HL-60/S4 treated with phorbol 12-myristate 13-acetate at 8.2 ng/mL for 4 days and 3 days (cell line): ENCODE data around the gene NAT10.
"Not testable (repeated sequence)": the region's sequence is repeated elsewhere in the genome, so short reads cannot be mapped to it uniquely, and the experiment has no call there.

Experiments
- in situ Hi-C: fragments of 300-500 bp; cut with MboI; formaldehyde crosslinking; loops from 2 replicates; pipeline ENCODE4 v1.15.0; 2022; ENCODE audit warnings: low sequenced_read_pairs

NAT10 gene

DNA sequence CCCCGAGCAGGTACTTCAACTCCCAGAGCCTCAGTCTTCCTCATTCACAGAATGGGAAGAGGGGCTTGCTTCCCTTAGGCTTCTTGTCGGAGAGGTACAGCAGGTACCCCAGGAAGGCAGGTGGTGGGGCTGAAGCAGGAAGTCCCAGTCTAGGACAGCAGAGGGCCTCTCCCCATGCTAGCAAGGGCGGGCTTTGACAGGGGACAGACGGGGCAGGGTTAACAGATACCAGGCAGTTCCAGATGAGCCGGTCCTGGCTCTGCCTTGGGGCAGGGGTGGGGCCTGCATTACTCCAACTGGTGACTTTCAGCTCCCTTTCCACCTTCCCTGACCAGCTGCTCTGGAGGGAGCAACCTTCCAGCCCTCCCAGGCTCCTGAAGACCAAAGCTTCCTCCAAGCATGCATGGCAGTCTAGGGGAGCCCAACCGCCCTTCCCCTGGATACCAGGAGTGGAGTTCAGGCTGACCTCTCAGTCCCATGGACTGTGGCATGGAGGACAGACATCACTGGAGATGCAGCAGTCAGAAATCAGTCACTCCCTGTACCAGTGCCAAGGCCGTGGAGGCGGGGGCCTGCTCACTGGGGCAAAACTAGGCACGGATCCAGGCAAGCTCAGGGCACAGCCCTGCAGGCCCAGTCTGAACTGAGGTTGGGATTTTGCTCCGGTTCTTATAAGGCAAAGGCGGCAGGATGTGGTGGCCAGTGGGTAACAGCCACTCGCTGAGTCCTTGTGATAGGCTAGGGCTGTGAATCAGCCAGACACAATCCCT is 60.5 kb downstream of the NAT10 start:
- in situ Hi-C loops, result loop anchor here (25.0 kb wide), 1 partner anchor 321 kb away; no protein-coding TSS in a partner anchor

- in situ Hi-C loops, result loop anchor here (25.0 kb wide), 1 partner anchor 320 kb away; no protein-coding TSS in a partner anchor
Measured at GRCh38 chr11:34166806-34167740, 61.6 kb downstream of the NAT10 start.

DNA sequence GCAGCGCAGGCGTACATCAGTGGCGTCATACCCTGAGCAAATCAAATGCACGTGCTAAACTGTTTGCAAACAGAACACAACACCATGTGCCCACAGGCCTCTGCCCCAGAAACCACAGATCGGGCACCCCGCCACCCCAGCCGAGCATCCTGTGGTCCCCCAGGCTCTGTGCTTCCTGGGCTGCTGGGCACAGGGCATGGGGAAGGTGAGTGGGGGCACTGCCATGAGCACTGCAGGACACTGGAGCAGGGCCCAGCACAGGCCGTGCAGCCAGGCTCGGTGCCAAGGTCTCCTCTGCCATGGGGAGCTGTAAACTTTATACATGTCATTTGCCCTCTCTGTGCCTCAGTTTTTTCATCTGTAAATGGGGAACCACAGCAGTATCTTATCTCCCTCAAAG is 62.5 kb downstream of the NAT10 start:
- in situ Hi-C loops, result loop anchor here (25.0 kb wide), 1 partner anchor 319 kb away; no protein-coding TSS in a partner anchor

DNA sequence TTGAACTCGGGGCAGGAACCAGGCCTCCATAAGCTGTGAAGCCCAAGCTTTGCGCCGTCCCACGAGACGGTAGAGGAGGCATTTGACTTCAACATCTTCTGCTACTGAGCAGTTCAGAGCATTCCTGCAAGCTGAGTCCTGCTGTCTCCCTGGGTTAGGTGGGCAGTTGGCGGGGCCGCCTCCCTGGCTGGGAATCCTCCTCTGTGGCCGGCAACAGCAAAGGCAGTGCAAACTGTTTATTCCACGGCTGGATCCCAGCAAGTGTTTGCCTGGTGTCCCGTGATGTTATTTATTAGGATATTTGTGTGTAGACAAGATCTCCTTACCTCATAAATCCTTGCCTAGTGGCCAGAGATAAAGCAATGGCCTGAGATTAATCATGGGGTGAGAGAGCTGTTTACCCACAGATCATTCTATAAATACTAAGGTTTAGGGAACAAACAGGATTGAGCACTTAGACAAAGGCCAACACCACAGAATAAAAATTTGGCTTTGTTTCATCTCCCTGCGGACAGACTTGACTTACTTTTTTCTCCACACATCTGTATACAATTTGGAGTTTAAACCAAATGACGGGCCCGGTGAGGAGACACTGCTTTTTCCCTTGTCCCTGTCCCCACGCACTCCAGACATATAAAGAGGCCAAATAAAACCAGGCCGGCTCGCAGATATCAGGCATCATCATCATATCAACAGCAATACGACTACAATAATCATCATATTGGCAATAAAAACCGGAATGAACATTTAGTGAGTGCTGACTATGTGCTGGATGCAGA is 63.4 kb downstream of the NAT10 start:
- in situ Hi-C loops, result loop anchor here (25.0 kb wide), 1 partner anchor 318 kb away; no protein-coding TSS in a partner anchor

DNA sequence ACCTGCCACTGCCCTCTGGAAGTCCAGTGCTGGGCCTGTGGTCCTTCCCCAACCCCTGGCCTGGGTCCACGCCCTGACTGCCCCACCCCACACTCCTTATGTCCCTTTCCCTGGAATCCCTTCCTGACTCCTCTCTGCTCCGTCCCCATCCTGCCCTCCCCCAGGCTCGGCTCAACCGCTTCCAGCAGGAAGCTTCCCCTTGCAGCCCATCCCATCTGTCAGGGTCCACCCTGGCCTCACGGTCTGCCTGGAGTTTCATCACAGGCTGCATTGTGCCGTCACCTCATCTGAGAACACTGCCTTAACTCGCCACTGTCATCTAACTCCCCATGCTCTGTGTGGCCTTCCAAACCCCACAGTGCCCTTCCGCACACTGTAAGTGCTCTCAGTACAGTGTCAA is 64.3 kb downstream of the NAT10 start:
- in situ Hi-C loops, result loop anchor here (10.0 to 25.0 kb wide), 2 partner anchors 195 to 318 kb away; no protein-coding TSS in a partner anchor

DNA sequence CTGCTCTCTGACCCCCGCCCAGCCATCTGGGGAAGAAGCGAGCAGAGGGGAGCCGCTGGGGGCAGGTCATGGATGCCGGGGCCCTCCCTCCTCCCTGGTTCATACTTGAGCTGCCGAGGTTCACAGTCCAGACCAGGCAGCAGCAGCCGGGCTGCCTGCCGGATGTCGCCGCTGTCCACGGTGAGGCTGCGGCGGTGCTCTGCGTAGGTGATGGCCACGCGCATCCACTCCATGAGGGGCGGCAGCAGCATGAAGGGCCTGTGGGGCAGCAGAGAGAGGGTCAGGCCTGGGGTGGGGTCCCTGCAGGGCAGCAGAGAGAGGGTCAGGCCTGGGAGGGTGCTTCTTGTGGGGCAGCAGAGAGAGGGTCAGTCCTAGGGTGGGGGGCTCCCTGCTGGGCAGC is 67.6 kb downstream of the NAT10 start:
- in situ Hi-C loops, result loop anchor here (10.0 to 25.0 kb wide), 2 partner anchors 192 to 314 kb away; no protein-coding TSS in a partner anchor

- in situ Hi-C loops, result loop anchor here (10.0 to 25.0 kb wide), 2 partner anchors 190 to 313 kb away; no protein-coding TSS in a partner anchor
Measured at GRCh38 chr11:34174412-34175041, 69.1 kb downstream of the NAT10 start.

- in situ Hi-C loops, result loop anchor here (10.0 kb wide), 1 partner anchor 189 kb away; no protein-coding TSS in a partner anchor
Measured at GRCh38 chr11:34175284-34176019, 70.0 kb downstream of the NAT10 start.

DNA sequence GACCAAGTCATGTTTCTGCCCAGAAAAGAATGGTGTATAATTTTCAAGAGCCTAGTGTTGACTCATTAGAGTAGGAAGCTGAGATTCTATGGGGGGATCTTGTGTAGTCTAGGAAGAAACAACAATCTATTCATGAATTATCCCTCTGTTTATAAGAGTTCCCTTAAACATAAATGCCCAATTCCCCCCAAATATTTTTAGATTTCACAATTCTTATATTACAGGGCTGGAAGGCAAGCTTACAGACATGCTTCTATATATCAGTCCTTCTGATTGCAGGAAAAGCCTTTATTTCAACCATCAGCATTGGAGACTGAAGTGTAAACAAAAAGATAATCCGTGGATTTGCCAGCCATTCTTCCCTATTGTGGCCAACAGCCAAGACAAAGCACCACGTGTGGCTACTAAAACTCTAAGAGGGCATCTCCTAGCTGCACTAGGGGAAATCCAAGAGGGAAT is 71.4 kb downstream of the NAT10 start:
- in situ Hi-C loops, result loop anchor here (10.0 kb wide), 1 partner anchor 188 kb away; no protein-coding TSS in a partner anchor

DNA sequence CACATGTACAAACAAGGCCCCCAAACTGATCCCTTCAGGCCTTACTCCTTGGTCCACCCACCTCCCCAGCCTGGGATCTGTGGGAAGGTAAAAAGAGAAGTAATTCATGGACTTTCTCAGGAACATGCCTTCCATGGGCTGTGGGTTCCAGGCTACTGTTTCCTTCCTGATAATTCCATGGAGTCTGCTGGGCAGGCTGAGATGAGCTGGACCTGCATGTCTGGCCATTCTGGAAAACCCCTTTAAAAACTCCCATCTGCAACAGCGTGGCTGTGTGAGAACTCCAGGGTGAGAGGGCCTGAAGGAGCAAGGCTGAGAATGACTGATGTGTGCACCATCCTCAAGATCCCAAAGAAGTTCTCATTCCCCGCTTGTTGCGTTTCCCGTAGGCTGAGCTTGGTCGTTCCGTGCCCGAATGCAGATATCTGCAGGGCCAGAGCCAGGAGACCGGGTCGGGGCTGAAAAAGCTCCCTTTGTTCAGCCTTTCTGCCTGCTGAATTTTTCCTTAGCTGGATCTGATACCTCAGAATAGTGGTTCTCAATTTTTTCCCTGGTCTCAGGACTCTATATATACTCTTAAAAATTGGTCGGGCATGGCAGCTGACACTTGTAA is 72.9 kb downstream of the NAT10 start:
- in situ Hi-C loops, result loop anchor here (10.0 kb wide), 1 partner anchor 186 kb away; no protein-coding TSS in a partner anchor

- in situ Hi-C loops, result loop anchor here (10.0 kb wide), 1 partner anchor 186 kb away; no protein-coding TSS in a partner anchor
Measured at GRCh38 chr11:34179026-34179675, 73.7 kb downstream of the NAT10 start.

DNA sequence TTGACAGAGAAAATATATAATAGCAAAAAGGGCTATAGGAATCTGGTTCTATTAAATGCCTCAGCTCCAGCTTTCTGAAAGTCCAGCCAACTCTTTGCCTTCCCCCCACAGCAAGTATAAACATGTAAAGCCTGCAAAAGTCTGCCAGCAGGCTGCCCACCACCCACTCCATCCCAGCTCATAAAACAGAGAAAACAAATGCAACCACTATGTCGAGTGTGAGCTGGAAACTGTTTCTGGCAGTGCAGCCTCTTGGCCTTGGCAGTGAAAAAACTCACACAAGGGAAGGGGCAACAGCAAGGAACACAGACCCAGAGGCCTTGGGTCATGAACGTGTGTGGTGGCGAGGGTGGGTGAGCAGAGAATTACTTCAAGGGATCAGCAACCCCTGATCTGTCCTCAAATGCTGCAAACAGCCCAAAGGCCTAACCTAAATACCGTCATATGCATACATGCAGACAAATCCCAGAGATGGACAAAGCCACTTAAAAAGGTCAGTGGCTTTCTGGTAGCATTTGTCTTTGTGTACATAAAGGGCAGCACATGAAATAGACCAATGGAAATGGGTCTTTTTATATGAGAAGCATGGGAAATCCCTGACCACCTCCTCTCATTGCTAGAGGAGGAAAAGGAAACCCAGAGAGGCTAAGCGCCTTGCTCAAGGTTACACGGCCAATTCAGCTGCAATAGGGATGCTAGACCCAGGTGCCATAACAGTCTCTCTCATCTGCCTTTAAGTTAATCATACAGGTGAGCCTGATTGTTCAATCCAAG is 74.8 kb downstream of the NAT10 start:
- in situ Hi-C loops, result no loop called here

DNA sequence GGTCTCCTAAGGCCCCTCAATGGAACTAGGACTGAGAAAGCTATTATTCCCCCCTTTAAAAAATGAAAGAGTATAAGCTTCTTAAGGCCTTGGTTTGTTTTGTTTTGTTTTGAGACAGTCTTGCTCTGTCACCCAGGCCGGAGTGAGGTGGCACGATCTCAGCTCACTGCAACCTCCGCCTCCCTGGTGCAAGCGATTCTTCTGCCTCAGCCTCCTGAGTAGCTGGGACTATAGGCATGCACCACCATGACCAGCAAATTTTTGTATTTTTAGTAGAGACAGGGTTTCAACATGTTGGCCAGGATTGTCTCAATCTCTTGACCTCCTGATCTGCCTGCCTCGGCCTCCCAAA is 75.4 kb downstream of the NAT10 start:
- in situ Hi-C loops, result not testable (repeated sequence)

- in situ Hi-C loops, result no loop called here
Measured at GRCh38 chr11:34181251-34181650, 75.8 kb downstream of the NAT10 start.

GRCh38 chr11:34181856-34182405 is 76.5 kb downstream of the NAT10 start:
- in situ Hi-C loops, result no loop called here

- in situ Hi-C loops, result no loop called here
Measured at GRCh38 chr11:34182425-34182824, 77.0 kb downstream of the NAT10 start.
